ENCODE results near the gene KRT25. TPM values are rescaled to one million over a fixed set of nuclear protein-coding genes. Genes with fewer than 3 reads are reported as not detected.
A peak's percentile ranks its signal among the peaks of the same experiment; 100 is the strongest.

The KRT25 gene
- total RNA-seq, 3 donors from 2014 or later = not detected

- intact Hi-C loops (cut with DNase I; ENCODE audit: low total_unique reads) = no loop called here
- peaks cover 0 to 8% of the 10 kb centered on the region in 2 donors for H3K27me3 ChIP-seq
- no peak for DNase-seq (ENCODE audit: low spot score in 2 of 2)
These were observed 41.7 kb upstream of the KRT25 start for GRCh38 chr17:40796846-40797245.

GRCh38 chr17:40795019-40795667 is 40.0 kb upstream of the KRT25 start:
- no peak for TF ChIP-seq CTCF (IDR thresholded peaks at IDR 0.05)
- intact Hi-C loops (cut with DNase I; ENCODE audit: low total_unique reads) = no loop called here

More at GRCh38 chr17:40796846-40797245, 41.7 kb upstream of the KRT25 start:
- no peaks in the 10 kb centered on the region for H3K9me3 ChIP-seq
- H3K36me3 ChIP-seq = no peaks in the 10 kb centered on the region
- TF ChIP-seq POLR2A (IDR thresholded peaks at IDR 0.05) (no peak), CTCF (IDR thresholded peaks at IDR 0.05) (no peak), POLR2AphosphoS5 (IDR thresholded peaks at IDR 0.05) (no peak)
- no peak overlapping the region for H3K4me3 ChIP-seq
- no peaks in the 10 kb centered on the region for H3K4me1 ChIP-seq
- no peak overlapping the region for H3K27ac ChIP-seq

GRCh38 chr17:40794466-40794865 is 39.3 kb upstream of the KRT25 start:
- TF ChIP-seq CTCF (IDR thresholded peaks at IDR 0.05) (no peak), POLR2AphosphoS5 (IDR thresholded peaks at IDR 0.05) (no peak), POLR2A (IDR thresholded peaks at IDR 0.05) (no peak)
- no peak for DNase-seq (ENCODE audit: low spot score in 2 of 2)

More at GRCh38 chr17:40795019-40795667, 40.0 kb upstream of the KRT25 start:
- Histone ChIP-seq H3K4me3 (no peak overlapping the region), H3K4me1 (no peaks in the 10 kb centered on the region), H3K36me3 (no peaks in the 10 kb centered on the region), H3K27me3 (peaks cover 0 to 8% of the 10 kb centered on the region in 2 donors), H3K27ac (no peak overlapping the region), H3K9me3 (no peaks in the 10 kb centered on the region)
- no peak for DNase-seq (ENCODE audit: low spot score in 2 of 2)

GRCh38 chr17:40793832-40794231 is 38.7 kb upstream of the KRT25 start:
- no peak for DNase-seq (ENCODE audit: low spot score in 2 of 2)
- Histone ChIP-seq H3K27me3 (no peaks in the 10 kb centered on the region), H3K4me1 (no peaks in the 10 kb centered on the region), H3K36me3 (no peaks in the 10 kb centered on the region), H3K27ac (no peak overlapping the region), H3K4me3 (no peak overlapping the region), H3K9me3 (no peaks in the 10 kb centered on the region)
- intact Hi-C loops (cut with DNase I; ENCODE audit: low total_unique reads) = no loop called here
- no peak for TF ChIP-seq CTCF (IDR thresholded peaks at IDR 0.05)
- TF ChIP-seq POLR2A (IDR thresholded peaks at IDR 0.05) = no peak
- no peak for TF ChIP-seq POLR2AphosphoS5 (IDR thresholded peaks at IDR 0.05)

More at GRCh38 chr17:40794466-40794865, 39.3 kb upstream of the KRT25 start:
- Histone ChIP-seq H3K27ac (no peak overlapping the region), H3K9me3 (no peaks in the 10 kb centered on the region), H3K36me3 (no peaks in the 10 kb centered on the region), H3K4me3 (no peak overlapping the region), H3K27me3 (peaks cover 0 to 4% of the 10 kb centered on the region in 2 donors), H3K4me1 (no peaks in the 10 kb centered on the region)
- intact Hi-C loops (cut with DNase I; ENCODE audit: low total_unique reads) = no loop called here

- no peak overlapping the region for H3K4me3 ChIP-seq
- no peak overlapping the region for H3K27ac ChIP-seq
- TF ChIP-seq POLR2AphosphoS5 (IDR thresholded peaks at IDR 0.05) (no peak), CTCF (IDR thresholded peaks at IDR 0.05) (peak; percentile 38 to 62 (median 62))
- H3K4me1 ChIP-seq = no peaks in the 10 kb centered on the region
- no peaks in the 10 kb centered on the region for H3K27me3 ChIP-seq
- no peak for DNase-seq (ENCODE audit: low spot score in 2 of 2)
- H3K9me3 ChIP-seq = no peaks in the 10 kb centered on the region
- no peaks in the 10 kb centered on the region for H3K36me3 ChIP-seq
- intact Hi-C loops (cut with DNase I; ENCODE audit: low total_unique reads) = no loop called here
These were observed 36.8 kb upstream of the KRT25 start for GRCh38 chr17:40791787-40792436.
